ENCODE results near the gene CCDC51.
"Not testable (repeated sequence)": the region's sequence is repeated elsewhere in the genome, so short reads cannot be mapped to it uniquely, and the experiment has no call there.

The CCDC51 gene

GRCh38 chr3:48466386-48467109, 26.6 kb upstream of the CCDC51 start:
- Histone ChIP-seq H3K36me3 (ENCODE audit: control insufficient read depth in 4 of 4, insufficient read depth in 4 of 4, low read length in 3 of 4) (peaks cover 0 to 62% (median 29%) of the 10 kb centered on the region in 4 experiments), H3K4me3 (ENCODE audit: control insufficient read depth in 1 of 7, extremely low read depth in 1 of 7, insufficient read depth in 4 of 7, low read depth in 2 of 7, low read length in 6 of 7) (peak overlapping the region in 6 of 7 experiments; percentile 56 to 83 (median 68)), H3K4me1 (ENCODE audit: control extremely low read depth in 1 of 4, control insufficient read depth in 4 of 4, insufficient read depth in 4 of 4, low read length in 3 of 4) (peaks cover 0 to 57% (median 48%) of the 10 kb centered on the region in 4 experiments), H3K27ac (ENCODE audit: insufficient read depth in 1 of 2, low read depth in 1 of 2, low read length in 2 of 2, poor library complexity in 1 of 2, severe bottlenecking in 2 of 2) (peak overlapping the region; percentile 95 to 96), H3K27me3 (replicated peaks in 2 of 5; ENCODE audit: control insufficient read depth in 4 of 5, insufficient read depth in 5 of 5, low read length in 4 of 5) (no peaks in the 10 kb centered on the region), H3K9me3 (ENCODE audit: control extremely low read depth in 1 of 5, control insufficient read depth in 4 of 5, insufficient read depth in 2 of 5, low read depth in 1 of 5, low read length in 4 of 5) (no peaks in the 10 kb centered on the region)
- 32% methylated on average over 13 of the region's 19 CpGs for WGBS (ENCODE audit: insufficient coverage)
- POLR2A ChIA-PET, result interaction anchor here (0.5 to 1.5 kb wide), 3 partner anchors 19 to 87 kb away, joined by 3 read pairs; partner anchors contain the start of gene ATRIP
- CTCF ChIA-PET, result interaction anchor here (1.0 to 2.1 kb wide), 7 partner anchors 9 to 83 kb away, joined by 3 to 7 read pairs (median 4); partner anchors contain the start of genes CCDC51 and TMA7
- peak in 2 of 3 donors; percentile 31 to 37 for DNase-seq

- Histone ChIP-seq H3K27me3 (replicated peaks in 2 of 5; ENCODE audit: control insufficient read depth in 4 of 5, insufficient read depth in 5 of 5, low read length in 4 of 5) (no peaks in the 10 kb centered on the region), H3K27ac (ENCODE audit: insufficient read depth in 1 of 2, low read depth in 1 of 2, low read length in 2 of 2, poor library complexity in 1 of 2, severe bottlenecking in 2 of 2) (peak overlapping the region; percentile 95 to 96), H3K36me3 (ENCODE audit: control insufficient read depth in 4 of 4, insufficient read depth in 4 of 4, low read length in 3 of 4) (peaks cover under 1 to 70% (median 36%) of the 10 kb centered on the region in 4 experiments), H3K4me3 (ENCODE audit: control insufficient read depth in 1 of 7, extremely low read depth in 1 of 7, insufficient read depth in 4 of 7, low read depth in 2 of 7, low read length in 6 of 7) (peak overlapping the region in 6 of 7 experiments; percentile 56 to 83 (median 68)), H3K4me1 (ENCODE audit: control extremely low read depth in 1 of 4, control insufficient read depth in 4 of 4, insufficient read depth in 4 of 4, low read length in 3 of 4) (peaks cover 0 to 54% (median 46%) of the 10 kb centered on the region in 4 experiments), H3K9me3 (ENCODE audit: control extremely low read depth in 1 of 5, control insufficient read depth in 4 of 5, insufficient read depth in 2 of 5, low read depth in 1 of 5, low read length in 4 of 5) (no peaks in the 10 kb centered on the region)
- ChIA-PET POLR2A (interaction anchor here (0.5 to 1.5 kb wide), 3 partner anchors 19 to 88 kb away, joined by 3 read pairs; partner anchors contain the start of gene ATRIP), CTCF (interaction anchor here (1.0 to 2.1 kb wide), 6 partner anchors 8 to 84 kb away, joined by 3 to 7 read pairs (median 4); partner anchors contain the start of genes CCDC51 and TMA7)
- 4% methylated on average over 19 of the region's 21 CpGs for WGBS (ENCODE audit: insufficient coverage)
- DNase-seq, result peak; percentile 91 to 98 (median 97)
These were observed 25.8 kb upstream of the CCDC51 start for GRCh38 chr3:48465531-48466378.

- peaks cover 6 to 73% (median 41%) of the 10 kb centered on the region in 4 experiments for H3K36me3 ChIP-seq (ENCODE audit: control insufficient read depth in 4 of 4, insufficient read depth in 4 of 4, low read length in 3 of 4)
- H3K4me3 ChIP-seq (ENCODE audit: control insufficient read depth in 1 of 7, extremely low read depth in 1 of 7, insufficient read depth in 4 of 7, low read depth in 2 of 7, low read length in 6 of 7), result no peak overlapping the region
- 61% methylated on average over 7 of the region's 7 CpGs for WGBS (ENCODE audit: insufficient coverage)
- peak overlapping the region; percentile 95 to 96 for H3K27ac ChIP-seq (ENCODE audit: insufficient read depth in 1 of 2, low read depth in 1 of 2, low read length in 2 of 2, poor library complexity in 1 of 2, severe bottlenecking in 2 of 2)
- ChIA-PET CTCF (interaction anchor here (1.0 to 2.1 kb wide), 5 partner anchors 25 to 84 kb away, joined by 3 to 7 read pairs (median 5); partner anchors contain the start of genes CCDC51 and TMA7), POLR2A (interaction anchor here (1.4 kb wide), 1 partner anchor 19 kb away, joined by 3 read pairs; the partner anchor contains the start of gene ATRIP)
- no peaks in the 10 kb centered on the region for H3K9me3 ChIP-seq (ENCODE audit: control extremely low read depth in 1 of 5, control insufficient read depth in 4 of 5, insufficient read depth in 2 of 5, low read depth in 1 of 5, low read length in 4 of 5)
- no peaks in the 10 kb centered on the region for H3K27me3 ChIP-seq (replicated peaks in 2 of 5; ENCODE audit: control insufficient read depth in 4 of 5, insufficient read depth in 5 of 5, low read length in 4 of 5)
- H3K4me1 ChIP-seq (ENCODE audit: control extremely low read depth in 1 of 4, control insufficient read depth in 4 of 4, insufficient read depth in 4 of 4, low read length in 3 of 4), result peaks cover 0 to 49% (median 42%) of the 10 kb centered on the region in 4 experiments
- no peak for DNase-seq
These were observed 25.3 kb upstream of the CCDC51 start for GRCh38 chr3:48465237-48465530.

- H3K27me3 ChIP-seq (replicated peaks in 2 of 5; ENCODE audit: control insufficient read depth in 4 of 5, insufficient read depth in 5 of 5, low read length in 4 of 5), result no peaks in the 10 kb centered on the region
- ChIA-PET POLR2A (interaction anchor here (1.4 kb wide), 1 partner anchor 18 kb away, joined by 3 read pairs; the partner anchor contains the start of gene ATRIP), CTCF (interaction anchor here (1.0 to 1.8 kb wide), 6 partner anchors 9 to 84 kb away, joined by 3 to 7 read pairs (median 4); no protein-coding TSS in a partner anchor)
- no peak for DNase-seq
- peaks cover 10 to 74% (median 41%) of the 10 kb centered on the region in 4 experiments for H3K36me3 ChIP-seq (ENCODE audit: control insufficient read depth in 4 of 4, insufficient read depth in 4 of 4, low read length in 3 of 4)
- WGBS (ENCODE audit: insufficient coverage), result over 99% methylated on average over 17 of the region's 17 CpGs
- H3K4me3 ChIP-seq (ENCODE audit: control insufficient read depth in 1 of 7, extremely low read depth in 1 of 7, insufficient read depth in 4 of 7, low read depth in 2 of 7, low read length in 6 of 7), result no peak overlapping the region
- peak overlapping the region; percentile 95 to 96 for H3K27ac ChIP-seq (ENCODE audit: insufficient read depth in 1 of 2, low read depth in 1 of 2, low read length in 2 of 2, poor library complexity in 1 of 2, severe bottlenecking in 2 of 2)
- peaks cover 0 to 45% (median 38%) of the 10 kb centered on the region in 4 experiments for H3K4me1 ChIP-seq (ENCODE audit: control extremely low read depth in 1 of 4, control insufficient read depth in 4 of 4, insufficient read depth in 4 of 4, low read length in 3 of 4)
- H3K9me3 ChIP-seq (ENCODE audit: control extremely low read depth in 1 of 5, control insufficient read depth in 4 of 5, insufficient read depth in 2 of 5, low read depth in 1 of 5, low read length in 4 of 5), result no peaks in the 10 kb centered on the region
These were observed 24.8 kb upstream of the CCDC51 start for GRCh38 chr3:48464713-48465221.

GRCh38 chr3:48463703-48464102, 23.8 kb upstream of the CCDC51 start:
- H3K27me3 ChIP-seq (replicated peaks in 2 of 5; ENCODE audit: control insufficient read depth in 4 of 5, insufficient read depth in 5 of 5, low read length in 4 of 5), result no peaks in the 10 kb centered on the region
- H3K27ac ChIP-seq (ENCODE audit: insufficient read depth in 1 of 2, low read depth in 1 of 2, low read length in 2 of 2, poor library complexity in 1 of 2, severe bottlenecking in 2 of 2), result no peak overlapping the region
- H3K4me3 ChIP-seq (ENCODE audit: control insufficient read depth in 1 of 7, extremely low read depth in 1 of 7, insufficient read depth in 4 of 7, low read depth in 2 of 7, low read length in 6 of 7), result no peak overlapping the region
- POLR2A ChIA-PET, result interaction anchor here (0.6 to 1.4 kb wide), 2 partner anchors 14 to 17 kb away, joined by 3 to 4 read pairs; partner anchors contain the start of gene ATRIP
- H3K36me3 ChIP-seq (ENCODE audit: control insufficient read depth in 4 of 4, insufficient read depth in 4 of 4, low read length in 3 of 4), result peaks cover 17 to 74% (median 40%) of the 10 kb centered on the region in 4 experiments
- no peaks in the 10 kb centered on the region for H3K9me3 ChIP-seq (ENCODE audit: control extremely low read depth in 1 of 5, control insufficient read depth in 4 of 5, insufficient read depth in 2 of 5, low read depth in 1 of 5, low read length in 4 of 5)
- DNase-seq, result no peak
- peaks cover 0 to 36% (median 34%) of the 10 kb centered on the region in 4 experiments for H3K4me1 ChIP-seq (ENCODE audit: control extremely low read depth in 1 of 4, control insufficient read depth in 4 of 4, insufficient read depth in 4 of 4, low read length in 3 of 4)
- WGBS (ENCODE audit: insufficient coverage), result 85% methylated on average over 9 of the region's 9 CpGs
- CTCF ChIA-PET, result interaction anchor here (0.7 to 2.1 kb wide), 11 partner anchors 9 to 85 kb away, joined by 3 to 7 read pairs (median 3); no protein-coding TSS in a partner anchor

GRCh38 chr3:48461767-48462166, 21.8 kb upstream of the CCDC51 start:
- POLR2A ChIA-PET; H3K9me3 ChIP-seq (ENCODE audit: control extremely low read depth in 1 of 5, control insufficient read depth in 4 of 5, insufficient read depth in 2 of 5, low read depth in 1 of 5, low read length in 4 of 5); DNase-seq; H3K27me3 ChIP-seq (replicated peaks in 2 of 5; ENCODE audit: control insufficient read depth in 4 of 5, insufficient read depth in 5 of 5, low read length in 4 of 5); H3K27ac ChIP-seq (ENCODE audit: insufficient read depth in 1 of 2, low read depth in 1 of 2, low read length in 2 of 2, poor library complexity in 1 of 2, severe bottlenecking in 2 of 2); H3K4me3 ChIP-seq (ENCODE audit: control insufficient read depth in 1 of 7, extremely low read depth in 1 of 7, insufficient read depth in 4 of 7, low read depth in 2 of 7, low read length in 6 of 7): not testable (repeated sequence)
- Histone ChIP-seq H3K4me1 (ENCODE audit: control extremely low read depth in 1 of 4, control insufficient read depth in 4 of 4, insufficient read depth in 4 of 4, low read length in 3 of 4) (peaks cover 0 to 20% (median 18%) of the 10 kb centered on the region in 4 experiments), H3K36me3 (ENCODE audit: control insufficient read depth in 4 of 4, insufficient read depth in 4 of 4, low read length in 3 of 4) (peaks cover 17 to 64% (median 36%) of the 10 kb centered on the region in 4 experiments)
- CTCF ChIA-PET, result interaction anchor here (1.0 to 1.6 kb wide), 4 partner anchors 28 to 87 kb away, joined by 3 read pairs; no protein-coding TSS in a partner anchor
- 100% methylated on average over 5 of the region's 7 CpGs for WGBS (ENCODE audit: insufficient coverage)

Measured in common myeloid progenitor, CD34-positive (primary cell).